ENCODE data around the gene ERC2.

The ERC2 gene

GRCh38 chr3:55796533-55796932 lies 671.7 kb downstream of the ERC2 start:
- DNase-seq (ENCODE audit: low spot score): no peak

GRCh38 chr3:55795746-55796145 lies 672.5 kb downstream of the ERC2 start:
- DNase-seq (ENCODE audit: low spot score): no peak

GRCh38 chr3:55795296-55795695 lies 673.0 kb downstream of the ERC2 start:
- peak; percentile 59 for DNase-seq (ENCODE audit: low spot score)

- DNase-seq (ENCODE audit: low spot score): no peak
Observed at GRCh38 chr3:55792742-55793141, 675.5 kb downstream of the ERC2 start.

GRCh38 chr3:55792009-55792408 lies 676.3 kb downstream of the ERC2 start:
- DNase-seq (ENCODE audit: low spot score): no peak

GRCh38 chr3:55790596-55791350 lies 677.5 kb downstream of the ERC2 start:
- no peak for DNase-seq (ENCODE audit: low spot score)

GRCh38 chr3:55789516-55789915 lies 678.8 kb downstream of the ERC2 start:
- DNase-seq (ENCODE audit: low spot score): peak; percentile 87

GRCh38 chr3:55782807-55783206 lies 685.5 kb downstream of the ERC2 start:
- DNase-seq (ENCODE audit: low spot score): no peak

- no peak for DNase-seq (ENCODE audit: low spot score)
Observed at GRCh38 chr3:55782351-55782750, 685.9 kb downstream of the ERC2 start.

GRCh38 chr3:55780913-55781312 lies 687.4 kb downstream of the ERC2 start:
- DNase-seq (ENCODE audit: low spot score): no peak

- no peak for DNase-seq (ENCODE audit: low spot score)
Observed at GRCh38 chr3:55779543-55779942, 688.7 kb downstream of the ERC2 start.

GRCh38 chr3:55775366-55776154 lies 692.7 kb downstream of the ERC2 start:
- DNase-seq (ENCODE audit: low spot score): no peak

- no peak for DNase-seq (ENCODE audit: low spot score)
Observed at GRCh38 chr3:55774856-55775255, 693.4 kb downstream of the ERC2 start.

- no peak for DNase-seq (ENCODE audit: low spot score)
Observed at GRCh38 chr3:55771503-55771902, 696.8 kb downstream of the ERC2 start.

GRCh38 chr3:55770077-55770476 lies 698.2 kb downstream of the ERC2 start:
- no peak for DNase-seq (ENCODE audit: low spot score)

- no peak for DNase-seq (ENCODE audit: low spot score)
Observed at GRCh38 chr3:55766753-55767152, 701.5 kb downstream of the ERC2 start.

- DNase-seq (ENCODE audit: low spot score): no peak
Observed at GRCh38 chr3:55765906-55766701, 702.2 kb downstream of the ERC2 start.

- DNase-seq (ENCODE audit: low spot score): no peak
Observed at GRCh38 chr3:55765398-55765797, 702.9 kb downstream of the ERC2 start.

GRCh38 chr3:55756976-55757375 lies 711.3 kb downstream of the ERC2 start:
- DNase-seq (ENCODE audit: low spot score): no peak

- no peak for DNase-seq (ENCODE audit: low spot score)
Observed at GRCh38 chr3:55755516-55756205, 712.6 kb downstream of the ERC2 start.

GRCh38 chr3:55752911-55753310 lies 715.4 kb downstream of the ERC2 start:
- no peak for DNase-seq (ENCODE audit: low spot score)

GRCh38 chr3:55751730-55752129 lies 716.5 kb downstream of the ERC2 start:
- no peak for DNase-seq (ENCODE audit: low spot score)

All from SK-N-DZ (cell line).